Right renal pelvis (tissue), 4 donors: ENCODE data around the gene CNIH3. TPM values are rescaled to one million over a fixed set of nuclear protein-coding genes. Genes with fewer than 3 reads are reported as not detected.

Experiments
- polyA plus RNA-seq, 4 donors: library from polyadenylated mRNA; unstranded; fragments of 120-200 nt; gene quantifications; one replicate each; pipeline ENCODE4 v1.2.1, GENCODE V29; 2013; ENCODE audit not compliant: insufficient read length in 4 of 4

Gene CNIH3
- polyA plus RNA-seq, 4 donors, result 9.5 to 11.1 (median 10.7) TPM

Other genes with a start within 250 kb of the CNIH3 start
- gene WDR26, start 181.5 kb upstream of the CNIH3 start, polyA plus RNA-seq, result 100 to 1,000 TPM in 1 of 4 donors, 10 to 100 TPM in 3; 86.5 to 109 (median 95.1) TPM